Astrocyte of the spinal cord (primary cell): ENCODE data around the gene MED19.
"Not testable (repeated sequence)": the region's sequence is repeated elsewhere in the genome, so short reads cannot be mapped to it uniquely, and the experiment has no call there.

Source experiments
- DNase-seq: peaks from one replicate; pipeline ENCODE4 v3.0.0; 2011; ENCODE audit warnings: low read depth, low spot score
- H3K4me3 ChIP-seq: 2 replicates; pipeline ENCODE4 v1.5.1; 2011; ENCODE audit warnings: low read depth, mild to moderate bottlenecking, low read length, moderate library complexity
- in situ Hi-C: cut with HindIII; loops from 2 replicates; pipeline ENCODE4 v1.10.0; 2017; ENCODE audit warnings: low sequenced_read_pairs
- TF ChIP-seq, protein P1 (sequence below): IDR thresholded peaks from 2 replicates; pipeline ENCODE4 v1.5.1; 2012; ENCODE audit warnings: low read depth, mild to moderate bottlenecking, low read length, inconsistent platforms

MED19 gene

DNA sequence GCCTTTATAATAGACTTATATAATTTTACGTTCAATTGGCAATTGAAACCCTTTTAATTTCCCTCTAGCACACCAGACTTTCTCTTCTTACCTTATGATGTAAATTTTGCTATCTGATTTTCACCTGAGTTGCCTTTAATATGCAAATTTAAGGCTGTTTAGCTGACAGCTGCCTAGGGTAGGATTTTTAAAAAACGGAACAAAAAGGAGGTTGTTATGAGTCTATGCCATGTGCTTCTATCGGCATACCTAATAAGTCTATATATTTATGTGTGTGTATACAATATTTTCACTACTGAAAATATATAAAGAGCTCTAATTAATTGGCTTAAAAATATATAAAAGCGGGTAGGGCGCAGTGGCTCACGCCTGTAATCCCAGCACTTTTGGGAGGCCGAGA, 17.5 kb upstream of the MED19 start:
- no peak for DNase-seq
- TF ChIP-seq, protein P1, sequence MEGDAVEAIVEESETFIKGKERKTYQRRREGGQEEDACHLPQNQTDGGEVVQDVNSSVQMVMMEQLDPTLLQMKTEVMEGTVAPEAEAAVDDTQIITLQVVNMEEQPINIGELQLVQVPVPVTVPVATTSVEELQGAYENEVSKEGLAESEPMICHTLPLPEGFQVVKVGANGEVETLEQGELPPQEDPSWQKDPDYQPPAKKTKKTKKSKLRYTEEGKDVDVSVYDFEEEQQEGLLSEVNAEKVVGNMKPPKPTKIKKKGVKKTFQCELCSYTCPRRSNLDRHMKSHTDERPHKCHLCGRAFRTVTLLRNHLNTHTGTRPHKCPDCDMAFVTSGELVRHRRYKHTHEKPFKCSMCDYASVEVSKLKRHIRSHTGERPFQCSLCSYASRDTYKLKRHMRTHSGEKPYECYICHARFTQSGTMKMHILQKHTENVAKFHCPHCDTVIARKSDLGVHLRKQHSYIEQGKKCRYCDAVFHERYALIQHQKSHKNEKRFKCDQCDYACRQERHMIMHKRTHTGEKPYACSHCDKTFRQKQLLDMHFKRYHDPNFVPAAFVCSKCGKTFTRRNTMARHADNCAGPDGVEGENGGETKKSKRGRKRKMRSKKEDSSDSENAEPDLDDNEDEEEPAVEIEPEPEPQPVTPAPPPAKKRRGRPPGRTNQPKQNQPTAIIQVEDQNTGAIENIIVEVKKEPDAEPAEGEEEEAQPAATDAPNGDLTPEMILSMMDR = no peak
- no peak overlapping the region for H3K4me3 ChIP-seq
- in situ Hi-C loops = no loop called here

DNA sequence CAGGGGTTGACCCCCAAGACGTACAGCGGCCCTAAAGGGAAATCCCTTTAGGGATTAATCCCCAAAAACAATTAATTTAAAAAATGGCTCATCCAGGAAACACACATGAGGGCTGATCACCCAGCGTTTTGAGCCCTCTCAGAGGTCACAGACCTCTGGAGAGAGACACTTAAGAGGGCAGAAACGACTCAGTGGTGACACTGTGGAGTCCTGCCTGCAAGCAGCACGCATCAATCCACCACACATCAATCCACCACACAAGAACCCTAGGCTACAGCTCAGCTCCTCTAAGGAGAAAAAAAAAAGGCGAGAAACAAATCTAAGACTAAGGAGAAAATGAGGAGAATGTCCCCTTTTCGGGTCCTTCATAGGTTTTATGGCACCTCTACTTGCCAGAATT, 16.8 kb upstream of the MED19 start:
- in situ Hi-C loops = no loop called here
- H3K4me3 ChIP-seq = no peak overlapping the region
- TF ChIP-seq, protein P1 = no peak
- no peak for DNase-seq

GRCh38 chr11:57727185-57727584, 15.2 kb upstream of the MED19 start:
- in situ Hi-C loops = no loop called here
- DNase-seq = no peak
- no peak overlapping the region for H3K4me3 ChIP-seq
- TF ChIP-seq, protein P1 = no peak

GRCh38 chr11:57716726-57717125, 4.7 kb upstream of the MED19 start:
- DNase-seq, in situ Hi-C loops, H3K4me3 ChIP-seq: not testable (repeated sequence)

GRCh38 chr11:57713835-57714234, 1.8 kb upstream of the MED19 start:
- in situ Hi-C loops = no loop called here
- DNase-seq = no peak
- H3K4me3 ChIP-seq = peak overlapping the region; percentile 96
- TF ChIP-seq, protein P1 = no peak

DNA sequence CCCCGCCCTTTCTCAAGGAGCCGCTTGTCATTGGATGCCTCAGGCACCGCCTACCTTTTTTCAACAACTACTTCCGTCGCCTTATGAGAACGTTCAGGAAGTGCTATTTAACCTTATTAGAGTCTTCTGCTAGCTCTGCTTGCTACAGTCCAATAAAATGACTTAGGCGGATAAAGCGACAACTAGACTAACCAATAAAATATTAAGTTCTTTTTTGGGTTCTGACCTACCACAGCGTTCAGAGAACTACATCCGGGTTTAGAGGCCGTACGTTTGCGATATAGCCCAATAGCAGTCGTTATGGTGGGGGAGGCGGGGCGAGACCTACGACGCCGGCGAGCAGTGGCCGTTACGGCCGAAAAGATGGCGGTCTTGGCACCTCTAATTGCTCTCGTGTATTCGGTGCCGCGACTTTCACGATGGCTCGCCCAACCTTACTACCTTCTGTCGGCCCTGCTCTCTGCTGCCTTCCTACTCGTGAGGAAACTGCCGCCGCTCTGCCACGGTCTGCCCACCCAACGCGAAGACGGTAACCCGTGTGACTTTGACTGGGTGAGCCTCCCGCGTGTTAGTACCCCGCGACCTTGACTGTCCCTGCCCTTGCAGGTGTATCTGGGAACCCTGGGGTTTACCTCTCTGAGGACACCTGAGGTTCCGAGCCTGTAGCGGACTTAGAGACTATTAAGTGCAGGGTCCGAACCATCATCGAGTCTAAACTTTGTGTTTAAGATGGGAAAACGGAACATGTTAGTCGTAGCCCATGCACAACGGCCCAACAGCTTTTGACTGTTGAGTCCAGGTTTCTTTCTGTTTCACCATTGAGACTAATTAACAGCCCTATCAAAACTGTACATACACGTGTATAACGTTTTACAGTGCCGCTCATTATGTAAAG, 488 bp upstream of the MED19 start, which contains the start of gene TMX2:
Gene TMX2, plus strand, starts transcription at position 338 of the 895 bp plus-strand sequence. Its CDS starts 26 bp downstream, at position 364.
- in situ Hi-C loops = no loop called here
- TF ChIP-seq, protein P1 = no peak
- peak; percentile 100 for DNase-seq
- peak within 1 kb of the TSS; percentile 96 for H3K4me3 ChIP-seq

- DNase-seq = no peak
- H3K4me3 ChIP-seq = no peak overlapping the region
- TF ChIP-seq, protein P1 = no peak
- in situ Hi-C loops = no loop called here
These were observed 2.1 kb downstream of the MED19 start for GRCh38 chr11:57709802-57710367.

GRCh38 chr11:57705432-57705831, 6.6 kb downstream of the MED19 start:
- H3K4me3 ChIP-seq, DNase-seq, in situ Hi-C loops: not testable (repeated sequence)
